ENCODE measurements around the gene NMT1. TPM values are rescaled to one million over a fixed set of nuclear protein-coding genes. Genes with fewer than 3 reads are reported as not detected.
A peak's percentile ranks its signal among the peaks of the same experiment; 100 is the strongest.
"Not testable (repeated sequence)": the region's sequence is repeated elsewhere in the genome, so short reads cannot be mapped to it uniquely, and the experiment has no call there.

The NMT1 gene
- total and polyA plus RNA-seq, 11 donors: 36.8 to 114 (median 68.7) TPM

GRCh38 chr17:45123076-45123770 is 62.1 kb downstream of the NMT1 start:
- peaks cover 7 to 53% (median 35%) of the 10 kb centered on the region in 12 donors for H3K4me1 ChIP-seq
- H3K9me3 ChIP-seq: no peaks in the 10 kb centered on the region
- H3K36me3 ChIP-seq: peaks cover 0 to 27% (median 15%) of the 10 kb centered on the region in 9 donors
- intact Hi-C loops (cut with DNase I): loop anchor here in 2 of 10 donors (10.0 kb wide), 1 partner anchor 348 kb away; no protein-coding TSS in a partner anchor
- no peak overlapping the region for H3K4me3 ChIP-seq
- peak overlapping the region in 3 of 12 donors; percentile 10 to 59 (median 27) for H3K27ac ChIP-seq
- 90 to 97% (median 94%) methylated on average over 5 to 6 of the region's 6 CpGs for WGBS, 4 donors
- DNase-seq (no peak), ATAC-seq (no peak)
- TF ChIP-seq CTCF (IDR thresholded peaks at IDR 0.05): no peak
- H3K27me3 ChIP-seq: no peaks in the 10 kb centered on the region

DNA sequence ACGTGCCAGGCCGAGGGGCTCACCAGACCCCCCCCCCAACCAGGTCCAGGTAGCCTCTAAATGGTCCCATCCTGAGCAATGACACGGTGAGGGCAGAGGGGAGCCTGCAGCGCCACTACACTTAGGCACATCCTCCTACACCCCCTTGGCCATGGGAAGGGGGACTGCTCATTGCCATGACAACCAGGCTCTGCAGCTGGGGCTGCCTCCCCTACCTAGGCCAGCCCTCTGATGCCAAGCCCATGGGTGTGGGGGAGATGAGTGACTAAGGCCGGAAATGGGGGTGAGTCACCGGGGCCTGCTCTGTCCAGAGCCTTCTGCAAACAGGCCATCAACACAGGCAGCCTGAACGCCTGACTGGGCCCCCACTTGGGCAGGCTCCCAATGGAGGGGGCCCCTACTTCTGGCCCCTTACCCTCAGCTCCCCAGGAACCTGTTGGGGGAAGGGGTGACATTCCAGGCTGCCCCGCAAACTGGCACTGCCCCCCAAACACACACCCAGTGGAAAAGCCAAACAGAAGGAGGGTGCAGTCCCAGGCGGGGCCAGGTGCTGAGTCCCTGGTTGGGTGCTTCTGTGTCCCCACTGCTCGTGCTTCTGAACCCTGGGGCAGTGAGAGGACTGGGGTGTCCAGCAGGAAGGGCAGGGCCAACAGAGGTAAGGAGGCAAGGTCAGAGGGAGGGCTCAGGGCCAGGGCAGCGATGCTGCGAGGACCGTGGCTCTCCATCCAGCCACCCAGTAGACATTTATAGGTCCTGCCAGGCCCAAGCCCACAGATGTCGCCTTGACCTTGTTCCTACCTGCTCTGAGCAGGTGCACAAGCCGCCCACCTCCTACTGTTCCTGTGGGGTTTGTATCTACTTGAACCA is 63.0 kb downstream of the NMT1 start:
- H3K4me3 ChIP-seq: no peak overlapping the region
- intact Hi-C loops (cut with DNase I): loop anchor here in 2 of 10 donors (2.0 to 10.0 kb wide), 2 partner anchors 55 to 349 kb away; no protein-coding TSS in a partner anchor

GRCh38 chr17:45124797-45125122 is 63.6 kb downstream of the NMT1 start:
- not testable (repeated sequence) for DNase-seq, H3K27me3 ChIP-seq, H3K4me3 ChIP-seq, H3K9me3 ChIP-seq, ATAC-seq
- Histone ChIP-seq H3K4me1 (peaks cover 14 to 69% (median 50%) of the 10 kb centered on the region in 12 donors), H3K36me3 (peaks cover 0 to 13% (median 3%) of the 10 kb centered on the region in 9 donors), H3K27ac (peak overlapping the region in 8 of 12 donors; percentile 26 to 63 (median 38))
- intact Hi-C loops (cut with DNase I): loop anchor here in 2 of 10 donors (2.0 to 10.0 kb wide), 2 partner anchors 56 to 350 kb away; no protein-coding TSS in a partner anchor
- WGBS, 4 donors: 79 to 87% (median 83%) methylated on average over 5 of the region's 5 CpGs

More for the DNA sequence above, 63.0 kb downstream of the NMT1 start:
- Histone ChIP-seq H3K27me3 (no peaks in the 10 kb centered on the region), H3K9me3 (no peaks in the 10 kb centered on the region), H3K4me1 (peaks cover 14 to 63% (median 45%) of the 10 kb centered on the region in 12 donors), H3K36me3 (peaks cover 0 to 18% (median 7%) of the 10 kb centered on the region in 9 donors), H3K27ac (peak overlapping the region in 10 of 12 donors; percentile 10 to 63 (median 36))
- no peak for TF ChIP-seq CTCF (IDR thresholded peaks at IDR 0.05)
- TF ChIP-seq POLR2A (IDR thresholded peaks at IDR 0.05): no peak
- 68 to 77% (median 71%) methylated on average over 10 to 15 of the region's 15 CpGs for WGBS, 4 donors
- DNase-seq: peak in 4 of 5 donors; percentile 38 to 80 (median 54)
- ATAC-seq: peak in 3 of 4 donors; percentile 57 to 73 (median 72)

- no peak overlapping the region for H3K4me3 ChIP-seq
- TF ChIP-seq POLR2A (IDR thresholded peaks at IDR 0.05) (no peak), CTCF (IDR thresholded peaks at IDR 0.05) (no peak)
- ATAC-seq (no peak), DNase-seq (no peak)
- H3K9me3 ChIP-seq: no peaks in the 10 kb centered on the region
- H3K4me1 ChIP-seq: peaks cover 14 to 76% (median 57%) of the 10 kb centered on the region in 12 donors
- H3K27ac ChIP-seq: no peak overlapping the region
- peaks cover 0 to 6% (median 0%) of the 10 kb centered on the region in 9 donors for H3K36me3 ChIP-seq
- no peaks in the 10 kb centered on the region for H3K27me3 ChIP-seq
- intact Hi-C loops (cut with DNase I): loop anchor here in 2 of 10 donors (2.0 to 10.0 kb wide), 2 partner anchors 57 to 351 kb away; no protein-coding TSS in a partner anchor
- WGBS, 4 donors: 95 to 98% (median 97%) methylated on average over 8 of the region's 8 CpGs
These were observed 64.4 kb downstream of the NMT1 start for GRCh38 chr17:45125509-45125908.
